Rectal smooth muscle tissue (tissue), 1 donor: Measurements from ENCODE around the gene WDR86.
A peak's percentile ranks its signal among the peaks of the same experiment; 100 is the strongest.

Source experiments
- H3K27ac ChIP-seq: one replicate; pipeline ENCODE4 v1.7.0; 2013; ENCODE audit warnings: low read depth, low read length, inconsistent platforms
- H3K27me3 ChIP-seq: one replicate; pipeline ENCODE4 v1.7.0; 2013; ENCODE audit warnings: low read length; ENCODE audit not compliant: control insufficient read depth, insufficient read depth
- H3K36me3 ChIP-seq: one replicate; pipeline ENCODE4 v1.7.0; 2013; ENCODE audit warnings: low read length; ENCODE audit not compliant: control insufficient read depth, insufficient read depth
- H3K4me1 ChIP-seq: one replicate; pipeline ENCODE4 v1.7.0; 2013; ENCODE audit warnings: low read length; ENCODE audit not compliant: control insufficient read depth, insufficient read depth
- H3K4me3 ChIP-seq: one replicate; pipeline ENCODE4 v1.7.0; 2013; ENCODE audit warnings: low read length
- H3K9ac ChIP-seq: one replicate; pipeline ENCODE4 v1.7.0; 2013; ENCODE audit warnings: low read length

Gene WDR86

GRCh38 chr7:151372612-151373265 lies 37.1 kb downstream of the WDR86 start:
- Histone ChIP-seq H3K36me3 (peaks cover 20% of the 10 kb centered on the region), H3K9ac (no peak overlapping the region), H3K27me3 (no peaks in the 10 kb centered on the region)

GRCh38 chr7:151371266-151371665 lies 38.6 kb downstream of the WDR86 start:
- no peak overlapping the region for H3K4me3 ChIP-seq
- no peaks in the 10 kb centered on the region for H3K27me3 ChIP-seq
- no peak overlapping the region for H3K9ac ChIP-seq
- peaks cover 14% of the 10 kb centered on the region for H3K36me3 ChIP-seq
- H3K4me1 ChIP-seq, result peaks cover 12% of the 10 kb centered on the region
- H3K27ac ChIP-seq, result no peak overlapping the region

More at GRCh38 chr7:151372612-151373265, 37.1 kb downstream of the WDR86 start:
- Histone ChIP-seq H3K4me3 (no peak overlapping the region), H3K27ac (no peak overlapping the region), H3K4me1 (no peaks in the 10 kb centered on the region)

GRCh38 chr7:151368136-151368571 lies 41.7 kb downstream of the WDR86 start:
- peak overlapping the region; percentile 34 for H3K27ac ChIP-seq
- peaks cover 4% of the 10 kb centered on the region for H3K36me3 ChIP-seq
- H3K9ac ChIP-seq, result no peak overlapping the region

GRCh38 chr7:151367284-151367683 lies 42.6 kb downstream of the WDR86 start:
- Histone ChIP-seq H3K4me1 (peaks cover 17% of the 10 kb centered on the region), H3K4me3 (no peak overlapping the region), H3K27ac (peak overlapping the region; percentile 34), H3K27me3 (no peaks in the 10 kb centered on the region), H3K36me3 (peaks cover 11% of the 10 kb centered on the region), H3K9ac (no peak overlapping the region)

More at GRCh38 chr7:151368136-151368571, 41.7 kb downstream of the WDR86 start:
- peaks cover 17% of the 10 kb centered on the region for H3K4me1 ChIP-seq
- H3K4me3 ChIP-seq, result no peak overlapping the region
- H3K27me3 ChIP-seq, result no peaks in the 10 kb centered on the region

GRCh38 chr7:151366880-151367222 lies 43.0 kb downstream of the WDR86 start:
- Histone ChIP-seq H3K4me3 (no peak overlapping the region), H3K27me3 (no peaks in the 10 kb centered on the region), H3K4me1 (peaks cover 17% of the 10 kb centered on the region), H3K27ac (peak overlapping the region; percentile 73), H3K9ac (no peak overlapping the region), H3K36me3 (peaks cover 15% of the 10 kb centered on the region)

- Histone ChIP-seq H3K27me3 (no peaks in the 10 kb centered on the region), H3K27ac (peak overlapping the region; percentile 73), H3K36me3 (peaks cover 15% of the 10 kb centered on the region), H3K4me3 (no peak overlapping the region), H3K4me1 (peaks cover 17% of the 10 kb centered on the region), H3K9ac (no peak overlapping the region)
These were observed 43.5 kb downstream of the WDR86 start for GRCh38 chr7:151366166-151366879.

GRCh38 chr7:151363182-151363581 lies 46.7 kb downstream of the WDR86 start:
- Histone ChIP-seq H3K9ac (no peak overlapping the region), H3K4me1 (peaks cover 17% of the 10 kb centered on the region), H3K27ac (no peak overlapping the region), H3K27me3 (no peaks in the 10 kb centered on the region), H3K36me3 (peaks cover 14% of the 10 kb centered on the region), H3K4me3 (no peak overlapping the region)

GRCh38 chr7:151361193-151361959 lies 48.5 kb downstream of the WDR86 start:
- Histone ChIP-seq H3K27me3 (no peaks in the 10 kb centered on the region), H3K9ac (no peak overlapping the region), H3K4me1 (peaks cover 6% of the 10 kb centered on the region), H3K4me3 (no peak overlapping the region), H3K27ac (no peak overlapping the region), H3K36me3 (peaks cover 17% of the 10 kb centered on the region)

GRCh38 chr7:151352512-151352911 lies 57.3 kb downstream of the WDR86 start:
- Histone ChIP-seq H3K9ac (no peak overlapping the region), H3K36me3 (peaks cover 37% of the 10 kb centered on the region)

GRCh38 chr7:151351967-151352366 lies 57.9 kb downstream of the WDR86 start:
- Histone ChIP-seq H3K4me3 (no peak overlapping the region), H3K9ac (no peak overlapping the region), H3K36me3 (peaks cover 37% of the 10 kb centered on the region), H3K27ac (no peak overlapping the region), H3K27me3 (no peaks in the 10 kb centered on the region), H3K4me1 (peaks cover 3% of the 10 kb centered on the region)

More at GRCh38 chr7:151352512-151352911, 57.3 kb downstream of the WDR86 start:
- Histone ChIP-seq H3K27me3 (no peaks in the 10 kb centered on the region), H3K4me1 (peaks cover 3% of the 10 kb centered on the region), H3K4me3 (no peak overlapping the region), H3K27ac (no peak overlapping the region)

GRCh38 chr7:151351027-151351426 lies 58.8 kb downstream of the WDR86 start:
- Histone ChIP-seq H3K4me1 (peaks cover 3% of the 10 kb centered on the region), H3K27me3 (no peaks in the 10 kb centered on the region), H3K36me3 (peaks cover 38% of the 10 kb centered on the region), H3K27ac (no peak overlapping the region), H3K4me3 (no peak overlapping the region), H3K9ac (no peak overlapping the region)

GRCh38 chr7:151349507-151349853 lies 60.4 kb downstream of the WDR86 start:
- H3K36me3 ChIP-seq, result peaks cover 30% of the 10 kb centered on the region
- H3K27me3 ChIP-seq, result no peaks in the 10 kb centered on the region
- H3K9ac ChIP-seq, result no peak overlapping the region
- H3K4me3 ChIP-seq, result peak overlapping the region; percentile 54
- peak overlapping the region; percentile 46 for H3K27ac ChIP-seq
- H3K4me1 ChIP-seq, result peaks cover 3% of the 10 kb centered on the region
